HEK293T (cell line): ENCODE measurements around the gene EXOSC7.

Experiments
- ARNT ChIP-seq: fragments of 450-650 bp; IDR thresholded peaks from 2 replicates; pipeline ENCODE4 v1.6.1; 2017; ENCODE audit warnings: mild to moderate bottlenecking
- BHLHE40 ChIP-seq: fragments of 450-650 bp; IDR thresholded peaks from 2 replicates; pipeline ENCODE4 v1.6.1; 2016; ENCODE audit warnings: mild to moderate bottlenecking, moderate library complexity, borderline replicate concordance
- ELF4 ChIP-seq: fragments of 450-650 bp; IDR thresholded peaks from 2 replicates; pipeline ENCODE4 v1.6.1; 2017; ENCODE audit warnings: antibody characterized with exemption
- FOXK2 ChIP-seq: fragments of 450-650 bp; IDR thresholded peaks from 2 replicates; pipeline ENCODE4 v1.6.1; 2016; ENCODE audit warnings: mild to moderate bottlenecking
- FOXM1 ChIP-seq: fragments of 450-650 bp; IDR thresholded peaks from 2 replicates; pipeline ENCODE4 v1.6.1; 2017; ENCODE audit warnings: mild to moderate bottlenecking, borderline replicate concordance
- HDGF ChIP-seq: fragments of 450-650 bp; IDR thresholded peaks from 2 replicates; pipeline ENCODE4 v1.6.1; 2017; ENCODE audit warnings: antibody characterized with exemption, borderline replicate concordance
- NFRKB ChIP-seq: fragments of 450-650 bp; IDR thresholded peaks from 2 replicates; pipeline ENCODE4 v1.6.1; 2016; ENCODE audit warnings: mild to moderate bottlenecking, moderate library complexity
- SP1 ChIP-seq: fragments of 450-650 bp; IDR thresholded peaks from 2 replicates; pipeline ENCODE4 v1.6.1; 2017
- ZNF384 ChIP-seq: fragments of 450-650 bp; IDR thresholded peaks from 2 replicates; pipeline ENCODE4 v1.6.1; 2016
- TF ChIP-seq, protein P1 (sequence below): fragments of 450-650 bp; IDR thresholded peaks from 2 replicates; pipeline ENCODE4 v1.6.1; 2016

- TF ChIP-seq FOXM1, result no peak
- no peak for TF ChIP-seq SP1
- TF ChIP-seq HDGF, result no peak
- TF ChIP-seq ARNT, result no peak
- TF ChIP-seq FOXK2, result no peak
- TF ChIP-seq, protein P1, sequence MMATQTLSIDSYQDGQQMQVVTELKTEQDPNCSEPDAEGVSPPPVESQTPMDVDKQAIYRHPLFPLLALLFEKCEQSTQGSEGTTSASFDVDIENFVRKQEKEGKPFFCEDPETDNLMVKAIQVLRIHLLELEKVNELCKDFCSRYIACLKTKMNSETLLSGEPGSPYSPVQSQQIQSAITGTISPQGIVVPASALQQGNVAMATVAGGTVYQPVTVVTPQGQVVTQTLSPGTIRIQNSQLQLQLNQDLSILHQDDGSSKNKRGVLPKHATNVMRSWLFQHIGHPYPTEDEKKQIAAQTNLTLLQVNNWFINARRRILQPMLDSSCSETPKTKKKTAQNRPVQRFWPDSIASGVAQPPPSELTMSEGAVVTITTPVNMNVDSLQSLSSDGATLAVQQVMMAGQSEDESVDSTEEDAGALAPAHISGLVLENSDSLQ, result no peak
- no peak for TF ChIP-seq BHLHE40
- TF ChIP-seq NFRKB, result no peak
- TF ChIP-seq ELF4, result no peak
- no peak for TF ChIP-seq ZNF384
These were observed 67.8 kb downstream of the EXOSC7 start for GRCh38 chr3:45043728-45044299.
